Measurements from ENCODE around the gene ADAP2. TPM values are rescaled to one million over a fixed set of nuclear protein-coding genes. Genes with fewer than 3 reads are reported as not detected.
"Not testable (repeated sequence)": the region's sequence is repeated elsewhere in the genome, so short reads cannot be mapped to it uniquely, and the experiment has no call there.

ADAP2 gene
- total RNA-seq, 1 experiment from 2014 or later, result 1.2 TPM

- ATAC-seq (no peak), DNase-seq (ENCODE audit: low spot score) (no peak)
- Mint-ChIP-seq H3K9me3 (no peaks in the 10 kb centered on the region), H3K27ac (no peak overlapping the region), H3K4me1 (peaks cover 12% of the 10 kb centered on the region), H3K27me3 (ENCODE audit: low read depth) (no peaks in the 10 kb centered on the region), H3K36me3 (no peaks in the 10 kb centered on the region; the same call in 1 of the 2 replicates), H3K4me3 (no peak overlapping the region)
- no peak for TF ChIP-seq CREM (CRISPR knock-in tag; IDR thresholded peaks at IDR 0.05)
- TF ChIP-seq OVOL2 (CRISPR knock-in tag; IDR thresholded peaks at IDR 0.05; ENCODE audit: borderline replicate concordance), result no peak
- no peak for TF ChIP-seq SMAD3 (CRISPR knock-in tag; IDR thresholded peaks at IDR 0.05; ENCODE audit: borderline replicate concordance)
- no peak for TF ChIP-seq NFE2L1 (CRISPR knock-in tag; IDR thresholded peaks at IDR 0.05)
- TF ChIP-seq CDX4 (CRISPR knock-in tag; IDR thresholded peaks at IDR 0.05; ENCODE audit: borderline replicate concordance), result no peak
- POLR2A ChIA-PET, result no interaction called here
- CTCF ChIA-PET, result interaction anchor here (0.6 kb wide), 1 partner anchor 432 kb away, joined by 3 read pairs; no protein-coding TSS in a partner anchor
Measured at GRCh38 chr17:30908717-30909420, 12.9 kb upstream of the ADAP2 start.

- peaks cover 12% of the 10 kb centered on the region for H3K4me1 Mint-ChIP-seq
- POLR2A ChIA-PET; H3K27me3 Mint-ChIP-seq (ENCODE audit: low read depth); DNase-seq (ENCODE audit: low spot score); H3K27ac Mint-ChIP-seq; H3K36me3 Mint-ChIP-seq; H3K9me3 Mint-ChIP-seq; CTCF ChIA-PET; ATAC-seq; H3K4me3 Mint-ChIP-seq: not testable (repeated sequence)
Measured at GRCh38 chr17:30910151-30910550, 11.6 kb upstream of the ADAP2 start.

- H3K4me1 Mint-ChIP-seq, result no peaks in the 10 kb centered on the region
- no peak for ATAC-seq
- ChIA-PET CTCF (no interaction called here), POLR2A (interaction anchor here (0.6 kb wide), 1 partner anchor 487 kb away, joined by 4 read pairs; no protein-coding TSS in a partner anchor)
- no peak for DNase-seq (ENCODE audit: low spot score)
- no peaks in the 10 kb centered on the region for H3K36me3 Mint-ChIP-seq
- no peak overlapping the region for H3K4me3 Mint-ChIP-seq
- peaks cover 11% of the 10 kb centered on the region for H3K27me3 Mint-ChIP-seq (ENCODE audit: low read depth)
- no peaks in the 10 kb centered on the region for H3K9me3 Mint-ChIP-seq
- H3K27ac Mint-ChIP-seq, result no peak overlapping the region
- TF ChIP-seq ZNF317 (CRISPR knock-in tag; IDR thresholded peaks at IDR 0.05; ENCODE audit: borderline replicate concordance, low read depth), result no peak
- no peak for TF ChIP-seq EMX1 (CRISPR knock-in tag; IDR thresholded peaks at IDR 0.05)
- no peak for TF ChIP-seq NR2C2 (CRISPR knock-in tag; IDR thresholded peaks at IDR 0.05)
- TF ChIP-seq ZNF671 (CRISPR knock-in tag; IDR thresholded peaks at IDR 0.05), result no peak
- TF ChIP-seq NR1H2 (CRISPR knock-in tag; IDR thresholded peaks at IDR 0.05), result no peak
- TF ChIP-seq SOX15 (CRISPR knock-in tag; IDR thresholded peaks at IDR 0.05), result no peak
- TF ChIP-seq OVOL2 (CRISPR knock-in tag; IDR thresholded peaks at IDR 0.05; ENCODE audit: borderline replicate concordance), result no peak
Measured at GRCh38 chr17:30913955-30914354, 7.8 kb upstream of the ADAP2 start.

- H3K27ac Mint-ChIP-seq, result no peak overlapping the region
- ChIA-PET POLR2A (no interaction called here), CTCF (interaction anchor here (1.2 kb wide), 1 partner anchor 9 kb away, joined by 4 read pairs; the partner anchor contains the start of gene TEFM)
- peaks cover 29% of the 10 kb centered on the region for H3K27me3 Mint-ChIP-seq (ENCODE audit: low read depth)
- DNase-seq (ENCODE audit: low spot score), result no peak
- H3K36me3 Mint-ChIP-seq, result no peaks in the 10 kb centered on the region
- no peaks in the 10 kb centered on the region for H3K9me3 Mint-ChIP-seq
- no peak for TF ChIP-seq ATF2 (CRISPR knock-in tag; IDR thresholded peaks at IDR 0.05; ENCODE audit: borderline replicate concordance, low read depth)
- no peak for TF ChIP-seq FOXK1 (CRISPR knock-in tag; IDR thresholded peaks at IDR 0.05)
- no peak for TF ChIP-seq ESRRA (CRISPR knock-in tag; IDR thresholded peaks at IDR 0.05; ENCODE audit: borderline replicate concordance)
- no peak for TF ChIP-seq ZSCAN18 (CRISPR knock-in tag; IDR thresholded peaks at IDR 0.05)
- TF ChIP-seq ZNF281 (CRISPR knock-in tag; IDR thresholded peaks at IDR 0.05), result no peak
- no peak for ATAC-seq
- peaks cover 10% of the 10 kb centered on the region for H3K4me1 Mint-ChIP-seq
- no peak overlapping the region for H3K4me3 Mint-ChIP-seq
Measured at GRCh38 chr17:30915833-30916611, 5.7 kb upstream of the ADAP2 start.

Data from WTC11 (cell line).